HG03575 (cell line): ENCODE data around the gene MYL12A.
"Not testable (repeated sequence)": the region's sequence is repeated elsewhere in the genome, so short reads cannot be mapped to it uniquely, and the experiment has no call there.

Experiments
- ATAC-seq: cut with Tn5 transposase; IDR thresholded peaks from one replicate; pipeline ENCODE4 v1.9.1; 2021; ENCODE audit not compliant: unreplicated experiment, insufficient number of reproducible peaks, low FRiP score; ENCODE audit errors: extremely low read depth

MYL12A gene

GRCh38 chr18:3269241-3269913, 21.8 kb downstream of the MYL12A start:
- no peak for ATAC-seq

- ATAC-seq = no peak
These were observed 22.3 kb downstream of the MYL12A start for GRCh38 chr18:3269914-3270299.

GRCh38 chr18:3273042-3273441, 25.4 kb downstream of the MYL12A start:
- no peak for ATAC-seq

GRCh38 chr18:3277643-3278213, 30.1 kb downstream of the MYL12A start:
- ATAC-seq = not testable (repeated sequence)

- ATAC-seq = peak; percentile 71
These were observed 31.9 kb downstream of the MYL12A start for GRCh38 chr18:3279201-3280185.

GRCh38 chr18:3281456-3282400, 34.1 kb downstream of the MYL12A start:
- no peak for ATAC-seq

GRCh38 chr18:3283253-3283863, 35.8 kb downstream of the MYL12A start:
- no peak for ATAC-seq

GRCh38 chr18:3283908-3284307, 36.3 kb downstream of the MYL12A start:
- no peak for ATAC-seq

- no peak for ATAC-seq
These were observed 36.9 kb downstream of the MYL12A start for GRCh38 chr18:3284501-3284900.

GRCh38 chr18:3286159-3286558, 38.6 kb downstream of the MYL12A start:
- ATAC-seq = no peak

GRCh38 chr18:3293196-3293951, 45.8 kb downstream of the MYL12A start:
- no peak for ATAC-seq

GRCh38 chr18:3294435-3295080, 47.0 kb downstream of the MYL12A start:
- ATAC-seq = no peak

GRCh38 chr18:3297025-3297984, 49.7 kb downstream of the MYL12A start:
- ATAC-seq = peak; percentile 99

- ATAC-seq = no peak
These were observed 57.2 kb downstream of the MYL12A start for GRCh38 chr18:3304832-3305231.

GRCh38 chr18:3305354-3305762, 57.8 kb downstream of the MYL12A start:
- no peak for ATAC-seq
